PFSK-1 (cell line): ENCODE results near the gene MED26.

Experiments
- FOXP2 ChIP-seq: optimal IDR thresholded peaks from 2 replicates; pipeline ENCODE3; 2011; ENCODE audit warnings: borderline replicate concordance, control low read depth, inconsistent platforms; ENCODE audit not compliant: insufficient read depth; ENCODE audit errors: extremely low read length, extremely low read depth
- POLR2AphosphoS5 ChIP-seq: IDR thresholded peaks from 2 replicates; pipeline ENCODE4 v1.6.1; 2012; ENCODE audit warnings: low read depth, mild to moderate bottlenecking, control low read depth, low read length, moderate library complexity
- SIN3A ChIP-seq: IDR thresholded peaks from 2 replicates; pipeline ENCODE4 v1.6.1; 2012; ENCODE audit warnings: mild to moderate bottlenecking, low read length, moderate library complexity, borderline replicate concordance; ENCODE audit not compliant: insufficient read depth
- TAF1 ChIP-seq: IDR thresholded peaks from 2 replicates; pipeline ENCODE4 v1.6.1; 2012; ENCODE audit warnings: low read length, control low read depth, borderline replicate concordance; ENCODE audit not compliant: insufficient read depth
- TF ChIP-seq, protein P1 (sequence below), 2 experiments: IDR thresholded peaks; 2 replicates each; pipeline versions ENCODE4 v1.6.1 to v1.8.0; 2011 to 2012; ENCODE audit warnings: low read depth in 2 of 2, low read length in 2 of 2, control low read depth in 1 of 2, inconsistent platforms in 1 of 2, mild to moderate bottlenecking in 1 of 2, moderate library complexity in 1 of 2; ENCODE audit not compliant: insufficient read depth in 1 of 2

The MED26 gene

DNA sequence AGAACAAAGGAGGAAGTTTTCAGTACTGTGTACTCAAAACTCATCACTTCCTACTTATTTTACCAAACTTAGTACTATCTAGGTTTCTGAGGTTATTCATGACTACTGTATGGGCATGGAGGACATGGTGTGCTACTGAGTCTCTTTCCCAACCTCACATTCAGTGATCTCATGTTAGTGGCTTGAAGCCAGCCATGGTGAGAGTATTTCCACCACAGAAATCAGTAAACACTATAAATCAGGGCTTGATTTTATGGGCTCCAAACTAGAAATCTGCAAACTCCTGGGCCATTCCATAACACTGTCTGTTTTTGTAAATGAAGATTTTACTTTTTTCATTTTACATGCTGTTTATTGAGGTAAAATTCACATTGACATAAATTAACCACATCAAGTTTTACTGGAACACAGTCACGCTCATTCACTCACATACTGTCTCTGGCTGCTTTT lies 19.7 kb downstream of the MED26 start:
- TF ChIP-seq TAF1: no peak
- no peak for TF ChIP-seq SIN3A
- TF ChIP-seq, protein P1, sequence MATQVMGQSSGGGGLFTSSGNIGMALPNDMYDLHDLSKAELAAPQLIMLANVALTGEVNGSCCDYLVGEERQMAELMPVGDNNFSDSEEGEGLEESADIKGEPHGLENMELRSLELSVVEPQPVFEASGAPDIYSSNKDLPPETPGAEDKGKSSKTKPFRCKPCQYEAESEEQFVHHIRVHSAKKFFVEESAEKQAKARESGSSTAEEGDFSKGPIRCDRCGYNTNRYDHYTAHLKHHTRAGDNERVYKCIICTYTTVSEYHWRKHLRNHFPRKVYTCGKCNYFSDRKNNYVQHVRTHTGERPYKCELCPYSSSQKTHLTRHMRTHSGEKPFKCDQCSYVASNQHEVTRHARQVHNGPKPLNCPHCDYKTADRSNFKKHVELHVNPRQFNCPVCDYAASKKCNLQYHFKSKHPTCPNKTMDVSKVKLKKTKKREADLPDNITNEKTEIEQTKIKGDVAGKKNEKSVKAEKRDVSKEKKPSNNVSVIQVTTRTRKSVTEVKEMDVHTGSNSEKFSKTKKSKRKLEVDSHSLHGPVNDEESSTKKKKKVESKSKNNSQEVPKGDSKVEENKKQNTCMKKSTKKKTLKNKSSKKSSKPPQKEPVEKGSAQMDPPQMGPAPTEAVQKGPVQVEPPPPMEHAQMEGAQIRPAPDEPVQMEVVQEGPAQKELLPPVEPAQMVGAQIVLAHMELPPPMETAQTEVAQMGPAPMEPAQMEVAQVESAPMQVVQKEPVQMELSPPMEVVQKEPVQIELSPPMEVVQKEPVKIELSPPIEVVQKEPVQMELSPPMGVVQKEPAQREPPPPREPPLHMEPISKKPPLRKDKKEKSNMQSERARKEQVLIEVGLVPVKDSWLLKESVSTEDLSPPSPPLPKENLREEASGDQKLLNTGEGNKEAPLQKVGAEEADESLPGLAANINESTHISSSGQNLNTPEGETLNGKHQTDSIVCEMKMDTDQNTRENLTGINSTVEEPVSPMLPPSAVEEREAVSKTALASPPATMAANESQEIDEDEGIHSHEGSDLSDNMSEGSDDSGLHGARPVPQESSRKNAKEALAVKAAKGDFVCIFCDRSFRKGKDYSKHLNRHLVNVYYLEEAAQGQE (IDR thresholded peaks at IDR 0.05; ENCODE audit: insufficient read depth in 1 of 2, low read depth in 2 of 2, low read length in 2 of 2): no peak
- TF ChIP-seq FOXP2: no peak
- no peak for TF ChIP-seq POLR2AphosphoS5

DNA sequence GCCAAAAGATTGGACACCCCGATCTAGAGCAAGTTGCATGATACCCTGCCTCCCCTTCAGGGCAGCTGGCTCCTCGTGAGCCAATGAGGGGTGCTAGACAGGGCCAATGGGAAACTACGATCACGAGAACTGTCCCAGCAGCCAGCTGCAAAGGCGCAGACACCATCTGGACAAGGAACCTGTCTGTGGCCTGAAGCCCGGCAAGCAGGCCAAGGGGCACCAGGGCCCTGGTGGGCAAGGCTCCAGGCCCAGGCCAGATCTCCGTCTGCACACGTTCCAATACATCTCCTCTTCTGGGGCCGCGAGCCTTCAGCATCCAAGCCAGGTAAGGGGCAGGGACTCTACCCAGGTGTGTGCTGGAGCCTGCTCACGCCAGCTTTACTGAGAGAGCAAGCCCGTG lies 20.2 kb downstream of the MED26 start:
- TF ChIP-seq, protein P1 (IDR thresholded peaks at IDR 0.05; ENCODE audit: insufficient read depth in 1 of 2, low read depth in 2 of 2, low read length in 2 of 2): no peak
- TF ChIP-seq POLR2AphosphoS5: no peak
- TF ChIP-seq SIN3A: no peak
- TF ChIP-seq TAF1: no peak
- TF ChIP-seq FOXP2: no peak

DNA sequence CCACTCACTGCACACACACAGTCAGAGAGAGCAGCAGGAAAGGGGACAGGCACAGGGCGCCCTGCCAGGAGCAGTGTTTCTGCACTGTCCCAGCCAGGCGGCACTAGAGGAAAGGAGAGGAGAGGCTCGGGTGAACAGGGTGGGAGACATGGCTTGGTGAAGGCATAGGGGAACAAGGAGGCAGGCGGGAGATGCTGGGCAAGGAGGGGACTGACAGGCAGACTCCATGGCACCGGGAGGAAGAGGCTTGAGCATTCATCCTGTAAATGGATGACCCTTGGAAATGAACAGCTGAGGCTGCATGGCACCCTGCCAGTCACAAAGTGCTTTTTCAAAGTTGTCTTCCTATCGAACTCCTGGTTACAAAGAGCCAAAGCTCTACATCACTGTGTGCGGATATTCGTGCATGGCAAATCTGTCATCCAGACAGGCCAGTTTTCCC lies 22.4 kb downstream of the MED26 start:
- TF ChIP-seq SIN3A (no peak), TAF1 (no peak), FOXP2 (no peak), POLR2AphosphoS5 (no peak)
- TF ChIP-seq, protein P1 (IDR thresholded peaks at IDR 0.05; ENCODE audit: insufficient read depth in 1 of 2, low read depth in 2 of 2, low read length in 2 of 2): no peak

DNA sequence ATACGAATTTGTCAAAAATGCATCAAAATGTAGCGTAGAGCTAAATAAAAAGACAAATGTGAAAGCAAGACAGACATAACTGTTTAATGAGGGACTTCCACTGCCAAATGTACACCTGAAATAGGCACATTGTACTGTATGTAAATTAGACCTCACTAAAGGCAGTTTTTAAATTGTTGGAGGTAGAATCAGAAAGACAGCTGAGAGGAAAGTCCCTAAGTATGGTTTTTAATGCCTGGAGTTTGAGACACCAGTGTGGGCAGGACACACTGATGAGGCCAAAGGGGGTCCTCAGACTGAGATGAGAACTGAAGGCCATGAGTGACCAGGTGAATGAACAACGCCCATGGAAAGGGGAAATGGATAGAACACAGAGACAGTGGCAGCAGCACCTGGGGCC lies 22.9 kb downstream of the MED26 start:
- TF ChIP-seq TAF1 (no peak), SIN3A (no peak), FOXP2 (no peak), POLR2AphosphoS5 (no peak)
- TF ChIP-seq, protein P1 (IDR thresholded peaks at IDR 0.05; ENCODE audit: insufficient read depth in 1 of 2, low read depth in 2 of 2, low read length in 2 of 2): no peak

DNA sequence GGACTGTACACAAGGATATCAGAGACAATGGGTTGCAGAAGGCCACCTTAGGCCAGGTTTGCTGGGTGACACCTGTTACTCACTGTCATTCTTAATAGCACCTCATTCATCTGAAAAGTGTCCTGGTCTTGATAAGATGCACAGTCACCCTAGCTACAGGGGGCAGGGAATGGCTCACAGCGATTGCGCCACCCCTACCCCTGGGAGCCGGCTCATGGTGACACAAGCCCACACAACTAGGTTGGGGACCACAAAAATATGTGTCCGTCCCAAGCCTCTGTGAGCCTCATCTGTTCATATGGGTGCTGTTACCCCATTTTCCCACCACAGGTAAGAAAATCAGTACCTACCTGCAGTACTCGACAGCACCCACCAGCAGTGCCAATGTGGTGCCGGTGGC lies 23.4 kb downstream of the MED26 start:
- TF ChIP-seq POLR2AphosphoS5: no peak
- TF ChIP-seq FOXP2: no peak
- no peak for TF ChIP-seq SIN3A
- TF ChIP-seq, protein P1 (IDR thresholded peaks at IDR 0.05; ENCODE audit: insufficient read depth in 1 of 2, low read depth in 2 of 2, low read length in 2 of 2): no peak
- no peak for TF ChIP-seq TAF1
